ENCODE data around the gene ADAMTS17.

DNA sequence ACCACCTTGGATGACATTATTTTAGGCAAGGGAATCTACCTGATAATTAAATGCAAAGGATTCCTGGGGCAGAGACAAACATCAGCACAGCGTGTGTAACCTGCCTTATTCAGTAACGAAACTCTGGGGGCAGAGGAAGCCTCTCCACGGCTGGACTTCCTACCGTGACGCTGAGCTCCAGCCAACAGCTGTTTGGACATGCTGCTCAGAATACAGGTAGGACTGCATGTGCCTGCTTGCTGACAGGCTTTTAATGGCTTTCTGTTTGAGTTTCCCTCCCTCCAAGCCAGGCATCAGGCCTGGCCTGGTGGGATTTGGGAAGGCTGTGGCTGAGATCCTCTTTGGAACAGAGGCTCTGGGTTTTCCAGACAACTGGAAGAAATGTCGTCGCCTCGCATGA, 150.6 kb downstream of the ADAMTS17 start:
- TF ChIP-seq CTCF (IDR thresholded peaks at IDR 0.05; ENCODE audit: low read depth, low read length) (no peak), POLR2A (IDR thresholded peaks at IDR 0.05; ENCODE audit: extremely low read depth, insufficient read length) (no peak)
